ENCODE results near the gene OR4C6.

The OR4C6 gene

GRCh38 chr11:55661901-55662300 lies at the start of gene OR4C6:
OR4C6 (plus strand) TSS chr11:55662201; CDS start chr11:55665167, 2,966 bp downstream.
- no peak for DNase-seq (ENCODE audit: low spot score)

GRCh38 chr11:55624531-55624930 lies 37.5 kb upstream of the OR4C6 start:
- no peak for DNase-seq (ENCODE audit: low spot score)

- no peak for DNase-seq (ENCODE audit: low spot score)
Observed at GRCh38 chr11:55634813-55635212, 27.2 kb upstream of the OR4C6 start, which contains the start of gene OR4P4. OR4P4 (plus strand) TSS chr11:55635113.

- DNase-seq (ENCODE audit: low spot score), result no peak
Observed at GRCh38 chr11:55648027-55648426, 14.0 kb upstream of the OR4C6 start, which contains the start of gene OR4S2. OR4S2 (plus strand) TSS chr11:55648327; CDS start chr11:55650904, 2,577 bp downstream.

GRCh38 chr11:55652560-55652959 lies 9.4 kb upstream of the OR4C6 start:
- no peak for DNase-seq (ENCODE audit: low spot score)

- no peak for DNase-seq (ENCODE audit: low spot score)
Observed at GRCh38 chr11:55655096-55655495, 6.9 kb upstream of the OR4C6 start.

GRCh38 chr11:55658031-55658573 lies 3.9 kb upstream of the OR4C6 start:
- DNase-seq (ENCODE audit: low spot score), result no peak

- DNase-seq (ENCODE audit: low spot score), result no peak
Observed at GRCh38 chr11:55658608-55659007, 3.4 kb upstream of the OR4C6 start.

GRCh38 chr11:55669376-55669775 lies 7.4 kb downstream of the OR4C6 start:
- DNase-seq (ENCODE audit: low spot score), result no peak

GRCh38 chr11:55673860-55674259 lies 11.9 kb downstream of the OR4C6 start:
- DNase-seq (ENCODE audit: low spot score), result no peak

- DNase-seq (ENCODE audit: low spot score), result no peak
Observed at GRCh38 chr11:55697817-55698216, 35.8 kb downstream of the OR4C6 start.

- no peak for DNase-seq (ENCODE audit: low spot score)
Observed at GRCh38 chr11:55701429-55701828, 39.4 kb downstream of the OR4C6 start.

GRCh38 chr11:55707029-55707428 lies 45.0 kb downstream of the OR4C6 start:
- no peak for DNase-seq (ENCODE audit: low spot score)

- no peak for DNase-seq (ENCODE audit: low spot score)
Observed at GRCh38 chr11:55714982-55715888, 53.2 kb downstream of the OR4C6 start.
